Heart left ventricle (tissue), 16 donors: Measurements from ENCODE around the gene MLLT3. TPM values are rescaled to one million over a fixed set of nuclear protein-coding genes. Genes with fewer than 3 reads are reported as not detected.
A peak's percentile ranks its signal among the peaks of the same experiment; 100 is the strongest.

ENCODE experiments used
- ATAC-seq, 4 donors: fragments of 200-7000 bp; cut with Tn5 transposase; one replicate each; pipeline ENCODE4 v1.9.1; 2020 to 2022; ENCODE audit warnings: moderate library complexity in 4 of 4, mild to moderate bottlenecking in 3 of 4, moderate number of reproducible peaks in 1 of 4
- DNase-seq, 5 donors: peaks; one replicate each; pipeline ENCODE4 v3.0.0-alpha.2; 2020
- H3K27ac ChIP-seq, 12 donors: fragments of 200-600 bp; sonication (generic) in 4 of 12; one replicate each; pipeline versions ENCODE4 v1.5.0 to v1.8.0; 2016 to 2022; ENCODE audit warnings: mild to moderate bottlenecking in 2 of 12
- H3K27me3 ChIP-seq, 9 donors: fragments of 200-600 bp; sonication (generic) in 2 of 9; one replicate each; pipeline versions ENCODE4 v1.5.1 to v1.8.0; 2016 to 2022; ENCODE audit warnings: mild to moderate bottlenecking in 3 of 9
- H3K36me3 ChIP-seq, 9 donors: fragments of 200-600 bp; sonication (generic) in 2 of 9; one replicate each; pipeline versions ENCODE4 v1.5.0 to v1.8.0; 2018 to 2022; ENCODE audit warnings: mild to moderate bottlenecking in 2 of 9
- H3K4me1 ChIP-seq, 12 donors: fragments of 200-600 bp; sonication (generic) in 4 of 12; one replicate each; pipeline versions ENCODE4 v1.5.0 to v1.8.0; 2016 to 2022; ENCODE audit warnings: mild to moderate bottlenecking in 3 of 12
- H3K4me3 ChIP-seq, 12 donors: fragments of 200-600 bp; sonication (generic) in 4 of 12; one replicate each; pipeline versions ENCODE4 v1.5.0 to v1.8.0; 2017 to 2022; ENCODE audit warnings: mild to moderate bottlenecking in 9 of 12, moderate library complexity in 4 of 12
- H3K9me3 ChIP-seq, 12 donors: fragments of 200-600 bp; sonication (generic) in 4 of 12; one replicate each; pipeline versions ENCODE4 v1.5.0 to v1.8.0; 2016 to 2022; ENCODE audit warnings: mild to moderate bottlenecking in 1 of 12
- POLR2A ChIP-seq, 2 donors: fragments of 450-650 bp; IDR thresholded peaks; one replicate each; pipeline ENCODE4 v1.6.1; 2017; ENCODE audit warnings: antibody characterized with exemption in 2 of 2, mild to moderate bottlenecking in 2 of 2, moderate library complexity in 2 of 2
- WGBS, 4 donors: extraction: QIAGEN DNeasy Blood & Tissue Kit in 2 of 4; methylation state at CpG; one replicate each; pipeline versions ENCODE4 v1.1.5 to v1.1.7; 2013 to 2018; 5-methylcytosine and 5-hydroxymethylcytosine counted together
- intact Hi-C, 10 donors: fragments of 100-400 bp; cut with DNase I; formaldehyde crosslinking; loops; one replicate each; pipeline versions ENCODE4 v1.11.1 to v1.14.2; 2022
- polyA plus RNA-seq, 2 donors: library from polyadenylated mRNA; stranded (reverse); fragments of 200-250 nt; gene quantifications; one replicate each; pipeline ENCODE4 v1.2.3, GENCODE V29; 2013
- total RNA-seq, 9 donors: library from RNA; depleted of rRNA in 2 of 9; stranded (reverse); fragments of >200 nt in 2 of 9; fragmentation: NEBNext Ultra II Directional in 3 of 9; extraction: Animal tissue kit (Norgen Biotek cat#: 25700) in 3 of 9; gene quantifications; one replicate each; pipeline versions ENCODE4 v1.1.0 to v1.2.4, GENCODE V29; 2016 to 2023
- TF ChIP-seq, protein P1 (sequence below), 12 donors: fragments of 200-600 bp; sonication (generic) in 4 of 12; IDR thresholded peaks; one replicate each; pipeline versions ENCODE4 v1.5.0 to v1.8.0; 2018 to 2022; ENCODE audit warnings: antibody characterized with exemption in 12 of 12, mild to moderate bottlenecking in 5 of 12
- donor health status: ischemic (EF 13 %, LVEDD 7.1; RV severe dilation, severe dysfunction).
- donor health status: healthy with polysubstance abuse.
- donor health status: DM: no; HTN: yes; CAD: no.
- donor health status: DM: no; HTN: no; CAD: no.
- donor health status: ischemic (EF 25% LVEDD 6.9; RV normal size, moderate dysfunction).
- donor health status: ischemic (EF 25% LVEDD 5.7; RV mildly dilated, moderate dysfunction).
- donor health status: healthy.
- donor health status: DM: yes; HTN: yes; CAD: no.
- donor health status: ischemic (EF 35%, LVEDD 5.7; RV mildly dilated, moderate dysfunction).
- donor health status: nonischemic (EF 11% LVEDD 7.7; RV severe dilation, severe dysfunction).
- donor health status: DM: yes; HTN: yes; CAD: no.
- donor health status: PGD.
- donor health status: ischemic (EF 29% LVEDD 5.4; RV normal size, mild dysfunction).
- donor health status: nonischemic (EF 23%, LVEDD 6.1; RV moderate dilation, normal function).

The MLLT3 gene
- total and polyA plus RNA-seq, 11 donors, result 7.5 to 21.0 (median 15.3) TPM

DNA sequence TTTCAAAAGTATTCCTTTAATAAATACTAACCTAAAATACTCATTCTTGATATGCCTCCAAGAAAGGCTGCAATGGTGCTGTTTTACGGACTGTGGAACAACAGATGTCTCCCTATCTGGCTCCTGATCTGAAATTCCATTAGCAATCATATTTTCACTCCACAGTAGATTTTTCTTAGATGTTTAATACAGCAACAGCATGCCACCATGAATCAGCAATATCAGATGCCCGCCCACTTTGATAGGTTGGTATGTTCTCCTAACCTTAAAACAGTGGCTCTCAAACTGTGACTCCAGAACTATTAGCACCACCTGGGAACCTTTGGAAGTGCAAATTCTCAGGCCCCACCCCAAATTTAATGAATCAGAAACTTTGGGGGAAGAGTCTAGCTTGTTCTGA lies 110.2 kb downstream of the MLLT3 start:
- no peak overlapping the region for H3K4me3 ChIP-seq
- ATAC-seq, result no peak
- peak overlapping the region in 10 of 12 donors; percentile 8 to 33 (median 14) for H3K27ac ChIP-seq

DNA sequence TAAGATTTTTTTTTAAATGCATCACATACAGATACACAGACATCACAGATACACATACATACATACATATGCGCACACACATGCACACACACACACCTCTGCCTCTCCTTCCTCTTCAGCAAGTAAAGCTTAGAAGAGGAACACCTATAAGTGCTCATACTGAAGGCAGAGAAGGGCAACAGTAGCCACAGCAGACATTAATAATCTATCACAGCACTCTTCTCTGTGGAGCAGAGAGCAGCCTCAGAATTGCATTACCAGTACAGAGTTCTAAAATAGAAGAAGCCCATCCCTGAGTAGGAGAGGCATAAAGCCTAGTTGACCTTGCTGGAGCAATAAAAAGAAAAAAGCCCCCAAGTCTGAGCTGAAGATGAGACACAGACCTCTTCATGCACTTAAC lies 110.6 kb downstream of the MLLT3 start:
- Histone ChIP-seq H3K36me3 (no peaks in the 10 kb centered on the region), H3K27ac (peak overlapping the region in 6 of 12 donors; percentile 8 to 33 (median 12)), H3K9me3 (peaks cover 0 to 10% (median 0%) of the 10 kb centered on the region in 12 donors), H3K27me3 (no peaks in the 10 kb centered on the region), H3K4me1 (peaks cover 0 to 64% (median 32%) of the 10 kb centered on the region in 12 donors), H3K4me3 (no peak overlapping the region)
- 100% methylated on average over 1 of the region's 1 CpG for WGBS, 4 donors
- TF ChIP-seq, protein P1, sequence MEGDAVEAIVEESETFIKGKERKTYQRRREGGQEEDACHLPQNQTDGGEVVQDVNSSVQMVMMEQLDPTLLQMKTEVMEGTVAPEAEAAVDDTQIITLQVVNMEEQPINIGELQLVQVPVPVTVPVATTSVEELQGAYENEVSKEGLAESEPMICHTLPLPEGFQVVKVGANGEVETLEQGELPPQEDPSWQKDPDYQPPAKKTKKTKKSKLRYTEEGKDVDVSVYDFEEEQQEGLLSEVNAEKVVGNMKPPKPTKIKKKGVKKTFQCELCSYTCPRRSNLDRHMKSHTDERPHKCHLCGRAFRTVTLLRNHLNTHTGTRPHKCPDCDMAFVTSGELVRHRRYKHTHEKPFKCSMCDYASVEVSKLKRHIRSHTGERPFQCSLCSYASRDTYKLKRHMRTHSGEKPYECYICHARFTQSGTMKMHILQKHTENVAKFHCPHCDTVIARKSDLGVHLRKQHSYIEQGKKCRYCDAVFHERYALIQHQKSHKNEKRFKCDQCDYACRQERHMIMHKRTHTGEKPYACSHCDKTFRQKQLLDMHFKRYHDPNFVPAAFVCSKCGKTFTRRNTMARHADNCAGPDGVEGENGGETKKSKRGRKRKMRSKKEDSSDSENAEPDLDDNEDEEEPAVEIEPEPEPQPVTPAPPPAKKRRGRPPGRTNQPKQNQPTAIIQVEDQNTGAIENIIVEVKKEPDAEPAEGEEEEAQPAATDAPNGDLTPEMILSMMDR (IDR thresholded peaks at IDR 0.05), result no peak
- TF ChIP-seq POLR2A (IDR thresholded peaks at IDR 0.05), result no peak
- intact Hi-C loops, result loop anchor here in 1 of 10 donors (10.0 kb wide), 1 partner anchor 57 kb away; no protein-coding TSS in a partner anchor
- DNase-seq, result no peak
- peak in 1 of 4 donors; percentile 23 for ATAC-seq

More for the DNA sequence above, 110.2 kb downstream of the MLLT3 start:
- intact Hi-C loops, result loop anchor here in 1 of 10 donors (10.0 kb wide), 1 partner anchor 57 kb away; no protein-coding TSS in a partner anchor
- TF ChIP-seq POLR2A (IDR thresholded peaks at IDR 0.05), result no peak
- TF ChIP-seq, protein P1 (IDR thresholded peaks at IDR 0.05), result no peak
- Histone ChIP-seq H3K4me1 (peaks cover 0 to 60% (median 31%) of the 10 kb centered on the region in 12 donors), H3K27me3 (no peaks in the 10 kb centered on the region), H3K36me3 (no peaks in the 10 kb centered on the region), H3K9me3 (peaks cover 0 to 10% (median 0%) of the 10 kb centered on the region in 12 donors)
- no peak for DNase-seq
- 52 to 67% (median 65%) methylated on average over 2 of the region's 2 CpGs for WGBS, 4 donors

DNA sequence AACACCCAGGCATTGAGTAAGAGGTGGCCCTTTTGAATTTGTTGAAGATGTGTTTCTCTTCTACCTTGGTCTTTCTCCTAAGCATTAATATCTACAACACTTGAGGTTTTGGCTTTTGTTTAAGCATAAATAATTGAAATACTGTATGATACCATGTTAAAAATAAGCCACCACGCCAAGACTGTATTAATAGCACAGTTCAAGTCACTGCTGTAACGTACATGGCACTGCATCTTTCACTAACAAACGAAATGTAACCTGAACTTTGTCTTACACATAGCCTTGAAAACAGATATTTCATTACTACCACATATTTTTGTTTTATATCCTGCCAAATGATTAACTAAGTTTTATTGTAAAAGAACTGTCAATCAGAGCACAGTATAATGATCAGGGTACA lies 112.8 kb downstream of the MLLT3 start:
- DNase-seq (no peak), ATAC-seq (peak in 2 of 4 donors; percentile 34 to 45)
- WGBS, 4 donors, result 55 to 65% (median 60%) methylated on average over 3 of the region's 3 CpGs
- H3K27me3 ChIP-seq, result no peaks in the 10 kb centered on the region
- no peaks in the 10 kb centered on the region for H3K36me3 ChIP-seq
- H3K9me3 ChIP-seq, result peaks cover 0 to 10% (median 0%) of the 10 kb centered on the region in 12 donors
- no peak overlapping the region for H3K4me3 ChIP-seq
- intact Hi-C loops, result no loop called here
- peaks cover 0 to 55% (median 30%) of the 10 kb centered on the region in 12 donors for H3K4me1 ChIP-seq
- peak overlapping the region in 4 of 12 donors; percentile 6 to 50 (median 26) for H3K27ac ChIP-seq
- TF ChIP-seq, protein P1 (IDR thresholded peaks at IDR 0.05), result no peak
- TF ChIP-seq POLR2A (IDR thresholded peaks at IDR 0.05), result no peak

DNA sequence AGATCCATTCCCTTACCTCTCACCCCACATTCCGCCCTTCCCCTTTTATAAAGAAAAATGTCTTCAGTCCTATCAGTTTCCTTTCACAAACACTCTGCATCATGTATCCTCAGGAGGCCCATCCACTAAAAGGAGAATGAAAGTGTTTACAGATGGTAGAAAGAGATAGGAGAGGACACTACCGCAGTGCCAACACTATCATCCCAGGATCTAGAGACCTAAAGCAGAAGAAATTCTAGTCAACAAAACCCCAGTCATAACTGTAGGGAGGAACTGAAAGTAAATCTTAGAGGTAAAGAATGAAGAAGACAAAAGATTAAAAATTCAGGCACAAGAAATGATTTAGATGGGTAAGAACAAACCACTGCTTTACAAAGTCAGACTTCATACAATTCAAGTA lies 114.1 kb downstream of the MLLT3 start:
- DNase-seq (no peak), ATAC-seq (no peak)
- WGBS, 4 donors, result 59 to 68% (median 66%) methylated on average over 2 of the region's 2 CpGs
- no peak overlapping the region for H3K4me3 ChIP-seq
- H3K27me3 ChIP-seq, result no peaks in the 10 kb centered on the region
- peak overlapping the region in 1 of 12 donors; percentile 4 for H3K27ac ChIP-seq
- intact Hi-C loops, result no loop called here
- H3K9me3 ChIP-seq, result peaks cover 0 to 14% (median 0%) of the 10 kb centered on the region in 12 donors
- H3K36me3 ChIP-seq, result no peaks in the 10 kb centered on the region
- TF ChIP-seq POLR2A (IDR thresholded peaks at IDR 0.05), result no peak
- TF ChIP-seq, protein P1 (IDR thresholded peaks at IDR 0.05), result no peak
- peaks cover 0 to 43% (median 24%) of the 10 kb centered on the region in 12 donors for H3K4me1 ChIP-seq
